Immature natural killer cell (primary cell): ENCODE results near the gene REEP1. TPM values are rescaled to one million over a fixed set of nuclear protein-coding genes. Genes with fewer than 3 reads are reported as not detected.

Source experiments
- DNase-seq, 3 donors: peaks; one replicate each; pipeline ENCODE4 v3.0.0; 2022; ENCODE audit warnings: mixed read lengths in 1 of 3
- H3K27ac Mint-ChIP-seq, 6 donors: one replicate each; pipeline ENCODE4 v1.8.0; 2020; ENCODE audit warnings: mixed read lengths in 6 of 6, mild to moderate bottlenecking in 5 of 6, inconsistent platforms in 4 of 6, moderate library complexity in 3 of 6
- H3K27me3 Mint-ChIP-seq, 3 donors: one replicate each; pipeline ENCODE4 v1.8.0; 2020 to 2021; ENCODE audit warnings: low read depth in 3 of 3, mild to moderate bottlenecking in 3 of 3, mixed read lengths in 3 of 3, moderate library complexity in 3 of 3, inconsistent platforms in 1 of 3
- H3K36me3 Mint-ChIP-seq, 3 donors: one replicate each; pipeline ENCODE4 v1.8.0; 2020; ENCODE audit warnings: mixed read lengths in 3 of 3, inconsistent platforms in 2 of 3, mild to moderate bottlenecking in 2 of 3
- H3K4me1 Mint-ChIP-seq, 2 donors: one replicate each; pipeline ENCODE4 v1.8.0; 2020; ENCODE audit warnings: inconsistent platforms in 2 of 2, mild to moderate bottlenecking in 2 of 2, mixed read lengths in 2 of 2, moderate library complexity in 1 of 2
- H3K4me3 Mint-ChIP-seq, 5 donors: one replicate each; pipeline ENCODE4 v1.8.0; 2020; ENCODE audit warnings: mild to moderate bottlenecking in 5 of 5, mixed read lengths in 5 of 5, inconsistent platforms in 3 of 5, moderate library complexity in 3 of 5
- H3K9me3 Mint-ChIP-seq, 6 donors: one replicate each; pipeline ENCODE4 v1.8.0; 2020; ENCODE audit warnings: mild to moderate bottlenecking in 6 of 6, mixed read lengths in 6 of 6, inconsistent platforms in 4 of 6, moderate library complexity in 3 of 6
- polyA plus RNA-seq, 3 donors: library from polyadenylated mRNA; unstranded; fragments of 300-500 nt; fragmentation: Illumina TruSeq; gene quantifications; one replicate each; pipeline ENCODE4 v1.2.3, GENCODE V29; 2021

The REEP1 gene
- polyA plus RNA-seq, 3 donors from 2014 or later = not detected

- peaks cover 4 to 21% (median 9%) of the 10 kb centered on the region in 3 donors for H3K27me3 Mint-ChIP-seq
- no peak for DNase-seq
- no peaks in the 10 kb centered on the region for H3K4me1 Mint-ChIP-seq
- no peak overlapping the region for H3K4me3 Mint-ChIP-seq
- H3K9me3 Mint-ChIP-seq = no peaks in the 10 kb centered on the region
- no peaks in the 10 kb centered on the region for H3K36me3 Mint-ChIP-seq
- H3K27ac Mint-ChIP-seq = no peak overlapping the region
These were observed 40.5 kb downstream of the REEP1 start for GRCh38 chr2:86296947-86297346.

- H3K36me3 Mint-ChIP-seq = no peaks in the 10 kb centered on the region
- H3K27ac Mint-ChIP-seq = no peak overlapping the region
- DNase-seq = no peak
- no peaks in the 10 kb centered on the region for H3K4me1 Mint-ChIP-seq
- peaks cover 2 to 17% (median 8%) of the 10 kb centered on the region in 3 donors for H3K27me3 Mint-ChIP-seq
- H3K4me3 Mint-ChIP-seq = no peak overlapping the region
- H3K9me3 Mint-ChIP-seq = no peaks in the 10 kb centered on the region
These were observed 42.4 kb downstream of the REEP1 start for GRCh38 chr2:86295066-86295465.

- Mint-ChIP-seq H3K4me1 (no peaks in the 10 kb centered on the region), H3K9me3 (no peaks in the 10 kb centered on the region), H3K27me3 (peaks cover 2 to 12% (median 11%) of the 10 kb centered on the region in 3 donors), H3K36me3 (no peaks in the 10 kb centered on the region), H3K4me3 (no peak overlapping the region), H3K27ac (no peak overlapping the region)
- no peak for DNase-seq
These were observed 43.8 kb downstream of the REEP1 start for GRCh38 chr2:86293612-86294011.

- no peak overlapping the region for H3K27ac Mint-ChIP-seq
These were observed 44.6 kb downstream of the REEP1 start for GRCh38 chr2:86292571-86293515.

GRCh38 chr2:86291328-86291662 is 46.1 kb downstream of the REEP1 start:
- Mint-ChIP-seq H3K27me3 (peaks cover 0 to 10% (median 9%) of the 10 kb centered on the region in 3 donors), H3K4me3 (no peak overlapping the region), H3K4me1 (no peaks in the 10 kb centered on the region), H3K36me3 (no peaks in the 10 kb centered on the region), H3K27ac (no peak overlapping the region), H3K9me3 (no peaks in the 10 kb centered on the region)
- DNase-seq = no peak

More at GRCh38 chr2:86292571-86293515, 44.6 kb downstream of the REEP1 start:
- Mint-ChIP-seq H3K36me3 (no peaks in the 10 kb centered on the region), H3K27me3 (peaks cover 0 to 11% (median 11%) of the 10 kb centered on the region in 3 donors), H3K4me3 (no peak overlapping the region), H3K4me1 (no peaks in the 10 kb centered on the region), H3K9me3 (no peaks in the 10 kb centered on the region)
- no peak for DNase-seq

- no peaks in the 10 kb centered on the region for H3K36me3 Mint-ChIP-seq
- H3K27me3 Mint-ChIP-seq = peaks cover 0 to 13% (median 9%) of the 10 kb centered on the region in 3 donors
- H3K4me1 Mint-ChIP-seq = no peaks in the 10 kb centered on the region
- no peak for DNase-seq
- no peak overlapping the region for H3K27ac Mint-ChIP-seq
- no peaks in the 10 kb centered on the region for H3K9me3 Mint-ChIP-seq
- H3K4me3 Mint-ChIP-seq = no peak overlapping the region
These were observed 46.7 kb downstream of the REEP1 start for GRCh38 chr2:86290596-86291327.

GRCh38 chr2:86286516-86286915 is 50.9 kb downstream of the REEP1 start:
- Mint-ChIP-seq H3K4me1 (no peaks in the 10 kb centered on the region), H3K4me3 (no peak overlapping the region), H3K9me3 (no peaks in the 10 kb centered on the region), H3K27ac (no peak overlapping the region), H3K27me3 (peaks cover 3 to 6% (median 5%) of the 10 kb centered on the region in 3 donors), H3K36me3 (no peaks in the 10 kb centered on the region)
- DNase-seq = no peak

- peaks cover 3 to 6% (median 5%) of the 10 kb centered on the region in 3 donors for H3K27me3 Mint-ChIP-seq
- no peak for DNase-seq
- H3K9me3 Mint-ChIP-seq = no peaks in the 10 kb centered on the region
These were observed 51.4 kb downstream of the REEP1 start for GRCh38 chr2:86285981-86286380.

GRCh38 chr2:86285571-86285970 is 51.9 kb downstream of the REEP1 start:
- no peak for DNase-seq
- no peak overlapping the region for H3K4me3 Mint-ChIP-seq
- no peaks in the 10 kb centered on the region for H3K4me1 Mint-ChIP-seq
- H3K9me3 Mint-ChIP-seq = no peaks in the 10 kb centered on the region
- peaks cover 3 to 6% (median 5%) of the 10 kb centered on the region in 3 donors for H3K27me3 Mint-ChIP-seq
- no peak overlapping the region for H3K27ac Mint-ChIP-seq
- no peaks in the 10 kb centered on the region for H3K36me3 Mint-ChIP-seq

More at GRCh38 chr2:86285981-86286380, 51.4 kb downstream of the REEP1 start:
- Mint-ChIP-seq H3K4me1 (no peaks in the 10 kb centered on the region), H3K4me3 (no peak overlapping the region), H3K27ac (no peak overlapping the region), H3K36me3 (no peaks in the 10 kb centered on the region)

GRCh38 chr2:86284987-86285386 is 52.4 kb downstream of the REEP1 start:
- DNase-seq = no peak
- Mint-ChIP-seq H3K27me3 (peaks cover 3 to 6% (median 5%) of the 10 kb centered on the region in 3 donors), H3K9me3 (no peaks in the 10 kb centered on the region), H3K4me1 (no peaks in the 10 kb centered on the region), H3K36me3 (no peaks in the 10 kb centered on the region), H3K4me3 (no peak overlapping the region), H3K27ac (no peak overlapping the region)

GRCh38 chr2:86284401-86284841 is 53.0 kb downstream of the REEP1 start:
- Mint-ChIP-seq H3K4me3 (no peak overlapping the region), H3K4me1 (no peaks in the 10 kb centered on the region), H3K36me3 (no peaks in the 10 kb centered on the region), H3K27me3 (peaks cover 3 to 7% (median 4%) of the 10 kb centered on the region in 3 donors), H3K9me3 (no peaks in the 10 kb centered on the region), H3K27ac (no peak overlapping the region)
- DNase-seq = no peak

GRCh38 chr2:86283411-86284030 is 53.9 kb downstream of the REEP1 start:
- Mint-ChIP-seq H3K4me1 (no peaks in the 10 kb centered on the region), H3K9me3 (no peaks in the 10 kb centered on the region), H3K36me3 (no peaks in the 10 kb centered on the region), H3K4me3 (no peak overlapping the region), H3K27me3 (peaks cover 3 to 7% (median 3%) of the 10 kb centered on the region in 3 donors), H3K27ac (no peak overlapping the region)
- no peak for DNase-seq

GRCh38 chr2:86281066-86281700 is 56.2 kb downstream of the REEP1 start:
- H3K27ac Mint-ChIP-seq = no peak overlapping the region
- no peaks in the 10 kb centered on the region for H3K4me1 Mint-ChIP-seq
- H3K27me3 Mint-ChIP-seq = peaks cover 2 to 4% (median 3%) of the 10 kb centered on the region in 3 donors
- no peak for DNase-seq
- no peaks in the 10 kb centered on the region for H3K36me3 Mint-ChIP-seq
- no peak overlapping the region for H3K4me3 Mint-ChIP-seq
- H3K9me3 Mint-ChIP-seq = no peaks in the 10 kb centered on the region
